ENCODE measurements around the gene UBXN11.
A peak's percentile ranks its signal among the peaks of the same experiment; 100 is the strongest.

The UBXN11 gene

GRCh38 chr1:26320896-26321295 is 14.5 kb upstream of the UBXN11 start:
- Histone ChIP-seq H3K9me3 (replicated peaks in 1 of 2; ENCODE audit: control insufficient read depth in 2 of 2, insufficient read depth in 1 of 2, low read depth in 1 of 2, low read length in 2 of 2) (no peaks in the 10 kb centered on the region), H4K91ac (ENCODE audit: low read depth, low read length, poor library complexity) (peak overlapping the region; percentile 39), H3K4ac (ENCODE audit: low read length) (no peak overlapping the region), H3K36me3 (replicated peaks in 1 of 2; ENCODE audit: control insufficient read depth in 2 of 2, insufficient read depth in 2 of 2, low read length in 2 of 2) (peaks cover 0 to 16% of the 10 kb centered on the region in 2 donors), H3K23ac (ENCODE audit: low read depth, low read length, poor library complexity) (no peak overlapping the region), H2AK5ac (ENCODE audit: low read depth, low read length) (peak overlapping the region; percentile 81), H2BK5ac (ENCODE audit: low read length) (peak overlapping the region; percentile 47), H3K4me1 (ENCODE audit: control insufficient read depth in 2 of 2, insufficient read depth in 1 of 2, low read depth in 1 of 2, low read length in 2 of 2) (peaks cover 8 to 9% of the 10 kb centered on the region in 2 donors), H3K79me1 (ENCODE audit: low read depth, low read length) (no peaks in the 10 kb centered on the region), H2BK120ac (ENCODE audit: low read depth, low read length) (peak overlapping the region; percentile 74), H3K9ac (ENCODE audit: low read depth, low read length, poor library complexity) (no peak overlapping the region), H2AFZ (ENCODE audit: low read length) (peak overlapping the region; percentile 65), H3K27me3 (ENCODE audit: control insufficient read depth in 3 of 3, insufficient read depth in 3 of 3, low read depth in 1 of 3, low read length in 3 of 3) (no peaks in the 10 kb centered on the region), H3K14ac (ENCODE audit: low read length) (no peak overlapping the region), H4K8ac (ENCODE audit: low read depth, low read length) (no peak overlapping the region), H2BK12ac (ENCODE audit: low read length) (no peak overlapping the region), H3K18ac (ENCODE audit: low read length) (peak overlapping the region; percentile 24), H3K4me2 (ENCODE audit: insufficient read depth, low read length, poor library complexity, severe bottlenecking) (no peak overlapping the region), H3K27ac (replicated peaks; ENCODE audit: low read length) (no peak overlapping the region), H3K4me3 (ENCODE audit: low read length in 2 of 2) (no peak overlapping the region), H2BK15ac (ENCODE audit: low read length) (peak overlapping the region; percentile 35)
- WGBS, 2 donors (ENCODE audit: extremely low coverage in 2 of 2, insufficient read length in 2 of 2, insufficient replicate concordance in 1 of 2): no CpG with 5 or more reads among the region's 2 CpGs
- DNase-seq (ENCODE audit: low spot score): no peak

GRCh38 chr1:26318338-26319064 is 12.1 kb upstream of the UBXN11 start:
- no CpG with 5 or more reads among the region's 9 CpGs for WGBS, 2 donors (ENCODE audit: extremely low coverage in 2 of 2, insufficient read length in 2 of 2, insufficient replicate concordance in 1 of 2)
- no peak overlapping the region for H3K4me3 ChIP-seq (ENCODE audit: low read length in 2 of 2)
- H2AK5ac ChIP-seq (ENCODE audit: low read depth, low read length): peak overlapping the region; percentile 71
- peak overlapping the region; percentile 60 for H3K18ac ChIP-seq (ENCODE audit: low read length)
- no peak overlapping the region for H3K9ac ChIP-seq (ENCODE audit: low read depth, low read length, poor library complexity)
- H3K79me1 ChIP-seq (ENCODE audit: low read depth, low read length): no peaks in the 10 kb centered on the region
- peak overlapping the region; percentile 83 for H2BK5ac ChIP-seq (ENCODE audit: low read length)
- H4K8ac ChIP-seq (ENCODE audit: low read depth, low read length): no peak overlapping the region
- no peak overlapping the region for H3K27ac ChIP-seq (replicated peaks; ENCODE audit: low read length)
- H2BK15ac ChIP-seq (ENCODE audit: low read length): peak overlapping the region; percentile 82
- H2BK120ac ChIP-seq (ENCODE audit: low read depth, low read length): peak overlapping the region; percentile 3
- H3K27me3 ChIP-seq (ENCODE audit: control insufficient read depth in 3 of 3, insufficient read depth in 3 of 3, low read depth in 1 of 3, low read length in 3 of 3): no peaks in the 10 kb centered on the region
- no peak overlapping the region for H3K23ac ChIP-seq (ENCODE audit: low read depth, low read length, poor library complexity)
- peaks cover 11 to 13% of the 10 kb centered on the region in 2 donors for H3K4me1 ChIP-seq (ENCODE audit: control insufficient read depth in 2 of 2, insufficient read depth in 1 of 2, low read depth in 1 of 2, low read length in 2 of 2)
- no peak for DNase-seq (ENCODE audit: low spot score)
- no peak overlapping the region for H3K4ac ChIP-seq (ENCODE audit: low read length)
- no peak overlapping the region for H4K91ac ChIP-seq (ENCODE audit: low read depth, low read length, poor library complexity)
- no peak overlapping the region for H3K14ac ChIP-seq (ENCODE audit: low read length)
- no peak overlapping the region for H2BK12ac ChIP-seq (ENCODE audit: low read length)
- H2AFZ ChIP-seq (ENCODE audit: low read length): no peak overlapping the region
- H3K4me2 ChIP-seq (ENCODE audit: insufficient read depth, low read length, poor library complexity, severe bottlenecking): no peak overlapping the region
- H3K9me3 ChIP-seq (replicated peaks in 1 of 2; ENCODE audit: control insufficient read depth in 2 of 2, insufficient read depth in 1 of 2, low read depth in 1 of 2, low read length in 2 of 2): no peaks in the 10 kb centered on the region
- H3K36me3 ChIP-seq (replicated peaks in 1 of 2; ENCODE audit: control insufficient read depth in 2 of 2, insufficient read depth in 2 of 2, low read length in 2 of 2): peaks cover 0 to 9% of the 10 kb centered on the region in 2 donors

GRCh38 chr1:26317612-26318337 is 11.3 kb upstream of the UBXN11 start, which contains the start of gene CD52:
TSS of gene CD52 (plus strand) at chr1:26317958. CDS start at chr1:26318018, 60 bp downstream.
- H3K4me1 ChIP-seq (ENCODE audit: control insufficient read depth in 2 of 2, insufficient read depth in 1 of 2, low read depth in 1 of 2, low read length in 2 of 2): peaks cover 11 to 13% of the 10 kb centered on the region in 2 donors
- DNase-seq (ENCODE audit: low spot score): no peak

GRCh38 chr1:26317146-26317545 is 10.7 kb upstream of the UBXN11 start:
- no peak for DNase-seq (ENCODE audit: low spot score)
- H3K9me3 ChIP-seq (replicated peaks in 1 of 2; ENCODE audit: control insufficient read depth in 2 of 2, insufficient read depth in 1 of 2, low read depth in 1 of 2, low read length in 2 of 2): no peaks in the 10 kb centered on the region
- H3K14ac ChIP-seq (ENCODE audit: low read length): no peak overlapping the region
- no peaks in the 10 kb centered on the region for H3K27me3 ChIP-seq (ENCODE audit: control insufficient read depth in 3 of 3, insufficient read depth in 3 of 3, low read depth in 1 of 3, low read length in 3 of 3)
- H2BK120ac ChIP-seq (ENCODE audit: low read depth, low read length): no peak overlapping the region
- H3K36me3 ChIP-seq (replicated peaks in 1 of 2; ENCODE audit: control insufficient read depth in 2 of 2, insufficient read depth in 2 of 2, low read length in 2 of 2): peaks cover 0 to 4% of the 10 kb centered on the region in 2 donors
- H3K27ac ChIP-seq (replicated peaks; ENCODE audit: low read length): no peak overlapping the region
- H3K79me1 ChIP-seq (ENCODE audit: low read depth, low read length): no peaks in the 10 kb centered on the region
- H3K18ac ChIP-seq (ENCODE audit: low read length): no peak overlapping the region
- H2AFZ ChIP-seq (ENCODE audit: low read length): no peak overlapping the region
- H4K91ac ChIP-seq (ENCODE audit: low read depth, low read length, poor library complexity): no peak overlapping the region
- no CpG with 5 or more reads among the region's 2 CpGs for WGBS, 2 donors (ENCODE audit: extremely low coverage in 2 of 2, insufficient read length in 2 of 2, insufficient replicate concordance in 1 of 2)
- no peak overlapping the region for H3K4me3 ChIP-seq (ENCODE audit: low read length in 2 of 2)
- H2BK5ac ChIP-seq (ENCODE audit: low read length): no peak overlapping the region
- H3K9ac ChIP-seq (ENCODE audit: low read depth, low read length, poor library complexity): no peak overlapping the region
- H3K4me2 ChIP-seq (ENCODE audit: insufficient read depth, low read length, poor library complexity, severe bottlenecking): no peak overlapping the region
- no peak overlapping the region for H2AK5ac ChIP-seq (ENCODE audit: low read depth, low read length)
- peaks cover 11 to 13% of the 10 kb centered on the region in 2 donors for H3K4me1 ChIP-seq (ENCODE audit: control insufficient read depth in 2 of 2, insufficient read depth in 1 of 2, low read depth in 1 of 2, low read length in 2 of 2)
- no peak overlapping the region for H3K23ac ChIP-seq (ENCODE audit: low read depth, low read length, poor library complexity)
- no peak overlapping the region for H3K4ac ChIP-seq (ENCODE audit: low read length)
- H2BK15ac ChIP-seq (ENCODE audit: low read length): no peak overlapping the region
- H4K8ac ChIP-seq (ENCODE audit: low read depth, low read length): no peak overlapping the region
- no peak overlapping the region for H2BK12ac ChIP-seq (ENCODE audit: low read length)

More at GRCh38 chr1:26317612-26318337, 11.3 kb upstream of the UBXN11 start, which contains the start of gene CD52:
- H3K9ac ChIP-seq (ENCODE audit: low read depth, low read length, poor library complexity): no peak within 1 kb of the TSS
- peaks cover 0 to 9% of the 10 kb centered on the region in 2 donors for H3K36me3 ChIP-seq (replicated peaks in 1 of 2; ENCODE audit: control insufficient read depth in 2 of 2, insufficient read depth in 2 of 2, low read length in 2 of 2)
- no peak within 1 kb of the TSS for H3K4ac ChIP-seq (ENCODE audit: low read length)
- H4K91ac ChIP-seq (ENCODE audit: low read depth, low read length, poor library complexity): no peak within 1 kb of the TSS
- H3K4me3 ChIP-seq (ENCODE audit: low read length in 2 of 2): no peak within 1 kb of the TSS
- H3K27ac ChIP-seq (replicated peaks; ENCODE audit: low read length): peak within 1 kb of the TSS; percentile 38
- peak within 1 kb of the TSS; percentile 34 for H2AFZ ChIP-seq (ENCODE audit: low read length)
- H3K27me3 ChIP-seq (ENCODE audit: control insufficient read depth in 3 of 3, insufficient read depth in 3 of 3, low read depth in 1 of 3, low read length in 3 of 3): no peaks in the 10 kb centered on the region
- H2BK120ac ChIP-seq (ENCODE audit: low read depth, low read length): peak within 1 kb of the TSS; percentile 3
- H2BK12ac ChIP-seq (ENCODE audit: low read length): no peak within 1 kb of the TSS
- H3K4me2 ChIP-seq (ENCODE audit: insufficient read depth, low read length, poor library complexity, severe bottlenecking): no peak within 1 kb of the TSS
- H3K9me3 ChIP-seq (replicated peaks in 1 of 2; ENCODE audit: control insufficient read depth in 2 of 2, insufficient read depth in 1 of 2, low read depth in 1 of 2, low read length in 2 of 2): no peaks in the 10 kb centered on the region
- H2BK5ac ChIP-seq (ENCODE audit: low read length): peak within 1 kb of the TSS; percentile 83
- H2BK15ac ChIP-seq (ENCODE audit: low read length): peak within 1 kb of the TSS; percentile 82
- H3K18ac ChIP-seq (ENCODE audit: low read length): peak within 1 kb of the TSS; percentile 69
- H2AK5ac ChIP-seq (ENCODE audit: low read depth, low read length): peak within 1 kb of the TSS; percentile 71
- no peaks in the 10 kb centered on the region for H3K79me1 ChIP-seq (ENCODE audit: low read depth, low read length)
- H3K23ac ChIP-seq (ENCODE audit: low read depth, low read length, poor library complexity): no peak within 1 kb of the TSS
- no CpG with 5 or more reads among the region's 12 CpGs for WGBS, 2 donors (ENCODE audit: extremely low coverage in 2 of 2, insufficient read length in 2 of 2, insufficient replicate concordance in 1 of 2)
- H3K14ac ChIP-seq (ENCODE audit: low read length): no peak within 1 kb of the TSS
- no peak within 1 kb of the TSS for H4K8ac ChIP-seq (ENCODE audit: low read depth, low read length)
